Activated CD8-positive, alpha-beta memory T cell treated with anti-CD3 and anti-CD28 coated beads for 48 hours (primary cell): ENCODE measurements around the gene CFAP100.

ENCODE experiments used
- DNase-seq, 3 experiments: peaks; one replicate each; pipeline ENCODE4 v3.0.0-alpha.2; 2020; ENCODE audit warnings: low read depth in 2 of 3, low spot score in 2 of 3

CFAP100 gene

GRCh38 chr3:126394179-126394976, at the start of gene CFAP100:
TSS of gene CFAP100 (plus strand) at chr3:126394909. CDS start at chr3:126396001, 1,092 bp downstream.
- no peak for DNase-seq

GRCh38 chr3:126345231-126345630, 49.5 kb upstream of the CFAP100 start:
- no peak for DNase-seq

GRCh38 chr3:126345641-126346460, 48.9 kb upstream of the CFAP100 start:
- DNase-seq: no peak

GRCh38 chr3:126346466-126346865, 48.2 kb upstream of the CFAP100 start:
- no peak for DNase-seq

GRCh38 chr3:126347543-126348161, 47.1 kb upstream of the CFAP100 start:
- DNase-seq: no peak

- no peak for DNase-seq
These were observed 46.3 kb upstream of the CFAP100 start for GRCh38 chr3:126348308-126348920.

- DNase-seq: no peak
These were observed 45.6 kb upstream of the CFAP100 start for GRCh38 chr3:126349071-126349470.

- DNase-seq: no peak
These were observed 44.9 kb upstream of the CFAP100 start for GRCh38 chr3:126349611-126350501.

- no peak for DNase-seq
These were observed 44.1 kb upstream of the CFAP100 start for GRCh38 chr3:126350502-126351085.

- no peak for DNase-seq
These were observed 43.5 kb upstream of the CFAP100 start for GRCh38 chr3:126351086-126351770.

- no peak for DNase-seq
These were observed 42.8 kb upstream of the CFAP100 start for GRCh38 chr3:126351771-126352475.

- DNase-seq: no peak
These were observed 41.9 kb upstream of the CFAP100 start for GRCh38 chr3:126352476-126353454.

GRCh38 chr3:126353694-126354321, 40.9 kb upstream of the CFAP100 start:
- no peak for DNase-seq

GRCh38 chr3:126354776-126355175, 39.9 kb upstream of the CFAP100 start:
- DNase-seq: no peak

GRCh38 chr3:126355251-126355650, 39.5 kb upstream of the CFAP100 start:
- DNase-seq: no peak

- no peak for DNase-seq
These were observed 38.8 kb upstream of the CFAP100 start for GRCh38 chr3:126355777-126356372.
